H1 (cell line): Measurements from ENCODE around the gene MYOM1. TPM values are rescaled to one million over a fixed set of nuclear protein-coding genes. Genes with fewer than 3 reads are reported as not detected.

ENCODE experiments used
- CTCF ChIA-PET: fragments of 300-600 bp; sonication (Branson Sonifier 250); formaldehyde crosslinking; loops from one replicate; lab custom pipeline; 2021; ENCODE audit not compliant: partially characterized antibody; lab: Charles Lee
- POLR2A ChIA-PET: fragments of 300-600 bp; sonication (Branson Sonifier 250); formaldehyde crosslinking; loops from one replicate; lab custom pipeline; 2021; ENCODE audit warnings: inconsistent platforms; ENCODE audit not compliant: partially characterized antibody; lab: Charles Lee
- DNase-seq, 2 experiments: peaks; one replicate each; pipeline versions ENCODE4 v3.0.0 to v3.0.0-alpha.2; 2010 to 2022; ENCODE audit warnings: low spot score in 2 of 2, low read depth in 1 of 2, mixed read lengths in 1 of 2
- FAIRE-seq: peaks from 2 replicates; lab custom pipeline; 2011; peaks lifted over from hg19 to GRCh38; lab: Jason Lieb, UNC
- H2AFZ ChIP-seq: 2 replicates; pipeline ENCODE4 v1.8.1; 2012; ENCODE audit warnings: low read length, inconsistent platforms
- H2AK5ac ChIP-seq: 2 replicates; pipeline ENCODE4 v1.6.1; 2013; ENCODE audit warnings: low read depth, low read length
- H2BK120ac ChIP-seq: replicated peaks from 2 replicates; pipeline ENCODE3; 2013; ENCODE audit warnings: low read depth, low read length, inconsistent platforms
- H2BK12ac ChIP-seq: 2 replicates; pipeline ENCODE4 v1.6.1; 2013; ENCODE audit warnings: low read depth, low read length
- H2BK15ac ChIP-seq: 2 replicates; pipeline ENCODE4 v1.6.1; 2013; ENCODE audit warnings: low read length
- H2BK20ac ChIP-seq: 2 replicates; pipeline ENCODE4 v1.6.1; 2013; ENCODE audit warnings: low read length
- H2BK5ac ChIP-seq: 2 replicates; pipeline ENCODE4 v1.6.1; 2013; ENCODE audit warnings: low read depth, low read length
- H3K14ac ChIP-seq: 2 replicates; pipeline ENCODE4 v1.6.1; 2013; ENCODE audit warnings: inconsistent platforms; ENCODE audit not compliant: insufficient read length
- H3K18ac ChIP-seq: 2 replicates; pipeline ENCODE4 v1.6.1; 2013; ENCODE audit warnings: low read length; ENCODE audit errors: extremely low read depth
- H3K23ac ChIP-seq: 2 replicates; pipeline ENCODE4 v1.6.1; 2013; ENCODE audit warnings: inconsistent platforms; ENCODE audit not compliant: insufficient read length
- H3K23me2 ChIP-seq: 2 replicates; pipeline ENCODE4 v1.6.1; 2013; ENCODE audit warnings: low read depth, low read length
- H3K27ac ChIP-seq: 2 replicates; pipeline ENCODE4 v1.6.1; 2011; ENCODE audit warnings: low read depth, low read length, inconsistent platforms
- H3K27me3 ChIP-seq, 4 experiments: replicated peaks in 1 of 4; 1 replicate in 1 of 4; 2 replicates in 3 of 4; pipeline versions ENCODE4 v1.6.1 to v1.8.1; 2011 to 2013; ENCODE audit warnings: low read length in 3 of 4, mild to moderate bottlenecking in 3 of 4, inconsistent platforms in 2 of 4, mixed read lengths in 2 of 4, moderate library complexity in 1 of 4; ENCODE audit not compliant: control insufficient read depth in 3 of 4, insufficient read depth in 3 of 4; ENCODE audit errors: extremely low read depth in 1 of 4
- H3K36me3 ChIP-seq, 4 experiments: 2 replicates each; pipeline versions ENCODE4 v1.6.1 to v1.8.1; 2011 to 2013; ENCODE audit warnings: mild to moderate bottlenecking in 4 of 4, low read length in 3 of 4, moderate library complexity in 2 of 4, control low read depth in 1 of 4, inconsistent platforms in 1 of 4; ENCODE audit not compliant: insufficient read depth in 4 of 4, control insufficient read depth in 2 of 4
- H3K4ac ChIP-seq: replicated peaks from 2 replicates; pipeline ENCODE3; 2013; ENCODE audit warnings: low read length, low read depth, mixed read lengths, inconsistent platforms; ENCODE audit not compliant: insufficient read length
- H3K4me1 ChIP-seq, 4 experiments: replicated peaks in 1 of 4; 1 replicate in 1 of 4; 2 replicates in 3 of 4; pipeline versions ENCODE4 v1.6.1 to v1.8.1; 2011 to 2013; ENCODE audit warnings: low read length in 3 of 4, inconsistent platforms in 2 of 4, mixed read lengths in 1 of 4; ENCODE audit not compliant: insufficient read depth in 4 of 4, control insufficient read depth in 3 of 4
- H3K4me2 ChIP-seq, 2 experiments: 2 replicates each; pipeline versions ENCODE4 v1.6.1 to v1.8.1; 2011 to 2013; ENCODE audit warnings: low read depth in 2 of 2, low read length in 2 of 2, control low read depth in 1 of 2, inconsistent platforms in 1 of 2, mild to moderate bottlenecking in 1 of 2; ENCODE audit not compliant: insufficient read depth in 1 of 2
- H3K4me3 ChIP-seq, 4 experiments: fragments of 200-600, 300-600 bp in 1 of 4; sonication (generic), shearing (Covaris generic), sonication (Bioruptor Twin) in 1 of 4; 2 replicates each; pipeline versions ENCODE4 v1.5.1 to v1.8.1; 2011 to 2016; ENCODE audit warnings: low read length in 4 of 4, low read depth in 3 of 4, control low read depth in 2 of 4, inconsistent platforms in 2 of 4, mild to moderate bottlenecking in 2 of 4, mixed read lengths in 1 of 4, moderate library complexity in 1 of 4; ENCODE audit not compliant: insufficient read depth in 2 of 4; ENCODE audit errors: extremely low read depth in 1 of 4
- H3K56ac ChIP-seq: replicated peaks from 2 replicates; pipeline ENCODE3; 2013; ENCODE audit warnings: low read depth, mild to moderate bottlenecking, mixed read lengths, low read length, inconsistent platforms; ENCODE audit not compliant: insufficient read length
- H3K79me1 ChIP-seq: 2 replicates; pipeline ENCODE4 v1.6.1; 2013; ENCODE audit warnings: low read depth, low read length, control low read depth
- H3K79me2 ChIP-seq, 2 experiments: 2 replicates each; pipeline versions ENCODE4 v1.6.1 to v1.8.1; 2012 to 2013; ENCODE audit warnings: low read length in 2 of 2, mild to moderate bottlenecking in 2 of 2, inconsistent platforms in 1 of 2; ENCODE audit not compliant: insufficient read depth in 2 of 2, control insufficient read depth in 1 of 2
- H3K9ac ChIP-seq, 4 experiments: replicated peaks in 1 of 4; 1 replicate in 1 of 4; 2 replicates in 3 of 4; pipeline versions ENCODE4 v1.6.1 to v1.8.1; 2011 to 2013; ENCODE audit warnings: low read depth in 3 of 4, low read length in 3 of 4, control low read depth in 2 of 4, mild to moderate bottlenecking in 2 of 4, moderate library complexity in 2 of 4, inconsistent platforms in 1 of 4; ENCODE audit errors: extremely low read depth in 1 of 4
- H3K9me3 ChIP-seq, 2 experiments: 2 replicates each; pipeline versions ENCODE4 v1.6.1 to v1.8.1; 2012 to 2013; ENCODE audit warnings: mild to moderate bottlenecking in 2 of 2, moderate library complexity in 2 of 2, control low read depth in 1 of 2, inconsistent platforms in 1 of 2, low read depth in 1 of 2, low read length in 1 of 2, mixed read lengths in 1 of 2; ENCODE audit not compliant: insufficient read depth in 2 of 2
- H4K20me1 ChIP-seq, 2 experiments: replicated peaks in 1 of 2; 2 replicates each; pipeline versions ENCODE3 to v1.8.1; 2011 to 2013; ENCODE audit warnings: inconsistent platforms in 2 of 2, low read length in 2 of 2, mild to moderate bottlenecking in 1 of 2; ENCODE audit not compliant: insufficient read depth in 2 of 2, control insufficient read depth in 1 of 2
- H4K5ac ChIP-seq: 2 replicates; pipeline ENCODE4 v1.6.1; 2013; ENCODE audit warnings: low read length, low read depth, mixed read lengths, inconsistent platforms; ENCODE audit not compliant: insufficient read length
- H4K8ac ChIP-seq: 2 replicates; pipeline ENCODE4 v1.8.0; 2013; ENCODE audit warnings: mild to moderate bottlenecking, moderate library complexity, low read length, inconsistent platforms; ENCODE audit not compliant: insufficient read depth; ENCODE audit errors: extremely low read depth
- H4K91ac ChIP-seq: replicated peaks from 2 replicates; pipeline ENCODE3; 2013; ENCODE audit warnings: low read length, mixed read lengths, inconsistent platforms; ENCODE audit not compliant: insufficient read length
- ATF2 ChIP-seq: IDR thresholded peaks from 2 replicates; pipeline ENCODE4 v1.6.1; 2012; ENCODE audit warnings: low read length, inconsistent platforms
- CBX5 ChIP-seq: fragments of 300-800, 300-1000 bp; sonication (generic); IDR thresholded peaks from 2 replicates; pipeline ENCODE4 v1.7.1; 2016; ENCODE audit warnings: antibody characterized with exemption, low read length, low read depth
- CHD1 ChIP-seq: IDR thresholded peaks from 2 replicates; pipeline ENCODE4 v1.6.1; 2012; ENCODE audit warnings: low read depth, low read length, improper control_type of control experiment
- GTF2F1 ChIP-seq: IDR thresholded peaks from 2 replicates; pipeline ENCODE4 v1.6.1; 2012; ENCODE audit warnings: low read depth, low read length, improper control_type of control experiment, borderline replicate concordance
- HDAC2 ChIP-seq, 2 experiments: fragments of 300-600 bp in 1 of 2; sonication (generic) in 1 of 2; IDR thresholded peaks; 2 replicates each; pipeline ENCODE4 v1.6.1; 2011 to 2012; ENCODE audit warnings: low read depth in 2 of 2, low read length in 2 of 2, mild to moderate bottlenecking in 2 of 2, moderate library complexity in 2 of 2, borderline replicate concordance in 1 of 2, inconsistent platforms in 1 of 2
- PHF8 ChIP-seq: fragments of 200-600 bp; sonication (generic); conservative IDR thresholded peaks from 2 replicates; pipeline ENCODE4 v1.7.1; 2012; ENCODE audit warnings: low read depth, mild to moderate bottlenecking, inconsistent platforms, low read length, moderate library complexity
- POLR2AphosphoS5 ChIP-seq: IDR thresholded peaks from 2 replicates; pipeline ENCODE4 v1.6.1; 2011; ENCODE audit warnings: low read depth, low read length
- POU5F1 ChIP-seq: IDR thresholded peaks from 2 replicates; pipeline ENCODE4 v1.6.1; 2011; ENCODE audit warnings: low read depth, mild to moderate bottlenecking, low read length, moderate library complexity
- RBBP5 ChIP-seq: IDR thresholded peaks from 2 replicates; pipeline ENCODE4 v1.7.1; 2012; ENCODE audit warnings: low read depth, mild to moderate bottlenecking, inconsistent platforms, low read length, moderate library complexity, borderline replicate concordance
- RFX5 ChIP-seq: IDR thresholded peaks from 2 replicates; pipeline ENCODE4 v1.6.1; 2011; ENCODE audit warnings: low read depth, low read length, improper control_type of control experiment, borderline replicate concordance
- RXRA ChIP-seq: IDR thresholded peaks from 2 replicates; pipeline ENCODE4 v1.6.1; 2011; ENCODE audit warnings: low read depth, mild to moderate bottlenecking, low read length, moderate library complexity; ENCODE audit not compliant: insufficient read depth
- TAF1 ChIP-seq: IDR thresholded peaks from 2 replicates; pipeline ENCODE4 v1.6.1; 2011; ENCODE audit warnings: mild to moderate bottlenecking, low read depth, low read length
- WGBS, 2 experiments: shearing (Covaris generic) in 1 of 2; methylation state at CpG; one replicate each; pipeline versions ENCODE4 v1.1.6 to v1.1.7; 2013 to 2015; ENCODE audit warnings: low lambda C conversion rate in 2 of 2, mixed read lengths in 2 of 2, inconsistent platforms in 1 of 2, low coverage in 1 of 2, missing lambda C conversion rate in 1 of 2; ENCODE audit not compliant: insufficient replicate concordance in 2 of 2, insufficient coverage in 1 of 2, insufficient read length in 1 of 2; ENCODE audit errors: extremely low coverage in 1 of 2, missing lambda C conversion rate in 1 of 2; 5-methylcytosine and 5-hydroxymethylcytosine counted together
- polyA plus RNA-seq, 7 experiments: library from polyadenylated mRNA; depleted of rRNA in 3 of 7; stranded (reverse) in 5 of 7; unstranded in 2 of 7; fragments of >200 nt in 5 of 7; fragments of 200-250 nt in 2 of 7; gene quantifications; 1 replicate in 5 of 7; 2 replicates in 1 of 7; 4 replicates in 1 of 7; pipeline versions ENCODE4 v1.2.1 to v1.2.3, GENCODE V29; 2011 to 2013; ENCODE audit warnings: missing spikeins in 2 of 7, mixed read lengths in 2 of 7
- total RNA-seq: library from RNA; stranded (reverse); fragmentation: NEBNext Ultra II Directional; extraction: Animal tissue kit (Norgen Biotek cat#: 25700); gene quantifications from 2 replicates; pipeline ENCODE4 v1.2.1, GENCODE V29; 2021

The MYOM1 gene
- total and polyA plus RNA-seq, 2 of the 8 experiments (the other 6 are each of a cell fraction or from before 2014, with no cell fraction given), result 0.06 to 0.32 TPM

GRCh38 chr18:3056311-3056710 is 163.5 kb downstream of the MYOM1 start:
- no peak overlapping the region for H3K27ac ChIP-seq
- 0 out of 4 replicates have a peak, but pooled peaks cover 0 to 4% of the 10 kb centered on the region in 2 experiments for H3K9me3 ChIP-seq
- H3K4me3 ChIP-seq, result no peak overlapping the region
- H3K23ac ChIP-seq, result no peak overlapping the region
- no peaks in the 10 kb centered on the region for H3K27me3 ChIP-seq
- 76% methylated on average over 9 of the region's 9 CpGs; no CpG with 5 or more reads in 1 of the 2 experiments for WGBS, 2 experiments
- H2BK20ac ChIP-seq, result no peak overlapping the region
- H3K79me1 ChIP-seq, result no peaks in the 10 kb centered on the region
- no peak overlapping the region for H3K56ac ChIP-seq
- H3K36me3 ChIP-seq, result no peaks in the 10 kb centered on the region
- H3K4ac ChIP-seq, result no peak overlapping the region
- no peak for DNase-seq
- H2BK120ac ChIP-seq, result no peak overlapping the region
- H2AFZ ChIP-seq, result no peak overlapping the region
- ChIA-PET POLR2A (no interaction called here), CTCF (interaction anchor here (1.0 to 2.5 kb wide), 6 partner anchors 12 to 95 kb away, joined by 3 to 6 read pairs (median 4); no protein-coding TSS in a partner anchor)
- no peaks in the 10 kb centered on the region for H4K20me1 ChIP-seq
- H3K9ac ChIP-seq, result no peak overlapping the region
- H3K79me2 ChIP-seq, result no peaks in the 10 kb centered on the region
- H2BK5ac ChIP-seq, result no peak overlapping the region
- no peak overlapping the region for H3K4me2 ChIP-seq
- no peak overlapping the region for H4K91ac ChIP-seq
- no peak overlapping the region for H4K8ac ChIP-seq
- H3K4me1 ChIP-seq, result no peaks in the 10 kb centered on the region
- no peak overlapping the region for H3K14ac ChIP-seq
- no peak overlapping the region for H2AK5ac ChIP-seq
- H3K23me2 ChIP-seq, result no peaks in the 10 kb centered on the region
- no peak overlapping the region for H4K5ac ChIP-seq
- no peak overlapping the region for H2BK12ac ChIP-seq
- no peak overlapping the region for H3K18ac ChIP-seq
- no peak overlapping the region for H2BK15ac ChIP-seq
- no peak for TF ChIP-seq CHD1
- TF ChIP-seq CBX5, result no peak
- no peak for TF ChIP-seq POU5F1
- TF ChIP-seq RXRA, result no peak
- no peak for TF ChIP-seq ATF2
- TF ChIP-seq HDAC2 (IDR thresholded peaks at IDR 0.05; ENCODE audit: borderline replicate concordance in 1 of 2, low read depth in 2 of 2, low read length in 2 of 2), result no peak
- no peak for TF ChIP-seq RFX5
- no peak for TF ChIP-seq POLR2AphosphoS5
- no peak for TF ChIP-seq TAF1
- TF ChIP-seq RBBP5, result no peak
- no peak for TF ChIP-seq GTF2F1
- TF ChIP-seq PHF8, result no peak
- no peak for FAIRE-seq
